ENCODE measurements around the gene ZNF322.
"Not testable (repeated sequence)": the region's sequence is repeated elsewhere in the genome, so short reads cannot be mapped to it uniquely, and the experiment has no call there.

DNA sequence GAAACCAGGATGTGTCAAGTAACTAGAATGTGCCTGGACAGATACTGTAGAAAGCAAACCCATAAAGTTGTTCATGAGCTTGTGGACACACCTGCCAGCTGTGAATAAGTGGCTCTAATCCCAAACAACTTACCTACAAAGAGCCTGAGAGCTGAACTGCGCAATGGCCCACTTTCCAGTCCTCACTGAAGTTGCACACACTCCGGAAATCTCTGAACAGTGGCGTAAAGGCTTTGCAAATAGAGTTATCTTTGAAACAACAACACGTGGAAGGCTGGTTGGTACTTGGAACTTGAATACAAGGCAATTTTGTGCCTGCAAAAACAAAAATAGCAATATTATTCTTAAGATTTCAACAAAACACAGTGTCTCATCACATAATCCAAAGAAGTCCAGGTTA is 46.2 kb upstream of the ZNF322 start:
- TF ChIP-seq, protein P1, sequence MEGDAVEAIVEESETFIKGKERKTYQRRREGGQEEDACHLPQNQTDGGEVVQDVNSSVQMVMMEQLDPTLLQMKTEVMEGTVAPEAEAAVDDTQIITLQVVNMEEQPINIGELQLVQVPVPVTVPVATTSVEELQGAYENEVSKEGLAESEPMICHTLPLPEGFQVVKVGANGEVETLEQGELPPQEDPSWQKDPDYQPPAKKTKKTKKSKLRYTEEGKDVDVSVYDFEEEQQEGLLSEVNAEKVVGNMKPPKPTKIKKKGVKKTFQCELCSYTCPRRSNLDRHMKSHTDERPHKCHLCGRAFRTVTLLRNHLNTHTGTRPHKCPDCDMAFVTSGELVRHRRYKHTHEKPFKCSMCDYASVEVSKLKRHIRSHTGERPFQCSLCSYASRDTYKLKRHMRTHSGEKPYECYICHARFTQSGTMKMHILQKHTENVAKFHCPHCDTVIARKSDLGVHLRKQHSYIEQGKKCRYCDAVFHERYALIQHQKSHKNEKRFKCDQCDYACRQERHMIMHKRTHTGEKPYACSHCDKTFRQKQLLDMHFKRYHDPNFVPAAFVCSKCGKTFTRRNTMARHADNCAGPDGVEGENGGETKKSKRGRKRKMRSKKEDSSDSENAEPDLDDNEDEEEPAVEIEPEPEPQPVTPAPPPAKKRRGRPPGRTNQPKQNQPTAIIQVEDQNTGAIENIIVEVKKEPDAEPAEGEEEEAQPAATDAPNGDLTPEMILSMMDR (IDR thresholded peaks at IDR 0.05; ENCODE audit: low read depth, low read length) = not testable (repeated sequence)
- not testable (repeated sequence) for TF ChIP-seq EZH2phosphoT487 (IDR thresholded peaks at IDR 0.05; ENCODE audit: low read depth)
